GM23338 (cell line): ENCODE measurements around the gene SYP. TPM values are rescaled to one million over a fixed set of nuclear protein-coding genes. Genes with fewer than 3 reads are reported as not detected.

Experiments
- ATAC-seq: fragments of 200-7000 bp; cut with Tn5 transposase; 3 replicates; pipeline ENCODE4 v1.9.1; 2020
- DNase-seq: peaks from one replicate; pipeline ENCODE4 v3.0.0-alpha.2; 2015; ENCODE audit warnings: low spot score
- H2AFZ ChIP-seq: fragments of 200-600 bp; sonication (generic); 2 replicates; pipeline ENCODE4 v1.8.0; 2016; ENCODE audit warnings: antibody characterized with exemption, mild to moderate bottlenecking, moderate library complexity
- H3F3A ChIP-seq: fragments of 200-600 bp; sonication (generic); replicated peaks from 2 replicates; pipeline ENCODE4 v1.8.0; 2017; ENCODE audit warnings: antibody characterized with exemption, mixed run types, low read depth
- H3K27ac ChIP-seq: fragments of 200-600 bp; sonication (generic); 2 replicates; pipeline ENCODE4 v1.6.1; 2016; ENCODE audit warnings: low read depth
- H3K27me3 ChIP-seq: fragments of 200-600 bp; sonication (generic); 2 replicates; pipeline ENCODE4 v1.8.0; 2016; ENCODE audit warnings: mild to moderate bottlenecking, mixed run types, moderate library complexity; ENCODE audit not compliant: insufficient read depth
- H3K36me3 ChIP-seq: fragments of 200-600 bp; sonication (generic); 2 replicates; pipeline ENCODE4 v1.8.0; 2016; ENCODE audit warnings: mild to moderate bottlenecking; ENCODE audit not compliant: insufficient read depth
- H3K4me1 ChIP-seq: fragments of 200-600 bp; sonication (generic); 2 replicates; pipeline ENCODE4 v1.8.0; 2016; ENCODE audit warnings: mild to moderate bottlenecking, moderate library complexity; ENCODE audit not compliant: insufficient read depth
- H3K4me2 ChIP-seq: fragments of 200-600 bp; sonication (generic); 2 replicates; pipeline ENCODE4 v1.7.1; 2017; ENCODE audit warnings: mixed run types
- H3K4me3 ChIP-seq: fragments of 200-600 bp; sonication (generic); 2 replicates; pipeline ENCODE4 v1.6.1; 2016; ENCODE audit warnings: mixed run types
- H3K79me2 ChIP-seq: fragments of 200-600 bp; sonication (generic); replicated peaks from 2 replicates; pipeline ENCODE4 v1.8.0; 2017; ENCODE audit warnings: mild to moderate bottlenecking; ENCODE audit not compliant: insufficient read depth
- H3K9me2 ChIP-seq: fragments of 200-600 bp; sonication (generic); 2 replicates; pipeline ENCODE4 v1.8.0; 2017; ENCODE audit not compliant: insufficient read depth
- H4K20me1 ChIP-seq: fragments of 200-600 bp; sonication (generic); replicated peaks from 2 replicates; pipeline ENCODE4 v1.8.0; 2017; ENCODE audit warnings: mild to moderate bottlenecking; ENCODE audit not compliant: insufficient read depth
- H3K27ac Mint-ChIP-seq: 2 replicates; pipeline ENCODE4 v1.8.0; 2020; ENCODE audit warnings: inconsistent platforms, mild to moderate bottlenecking, moderate library complexity, mixed read lengths
- H3K27me3 Mint-ChIP-seq: 3 replicates; pipeline ENCODE4 v1.8.0; 2022; ENCODE audit warnings: low read depth, mild to moderate bottlenecking, moderate library complexity, mixed read lengths, inconsistent platforms; ENCODE audit not compliant: insufficient read depth, poor library complexity
- H3K36me3 Mint-ChIP-seq: 3 replicates; pipeline ENCODE4 v1.8.0; 2021; ENCODE audit warnings: low read depth, mild to moderate bottlenecking, inconsistent platforms, moderate library complexity, mixed read lengths
- H3K4me1 Mint-ChIP-seq: 3 replicates; pipeline ENCODE4 v1.8.0; 2020; ENCODE audit warnings: mild to moderate bottlenecking, inconsistent platforms, mixed read lengths
- H3K4me3 Mint-ChIP-seq: 3 replicates; pipeline ENCODE4 v1.8.0; 2021; ENCODE audit warnings: moderate library complexity, mild to moderate bottlenecking, inconsistent platforms, mixed read lengths
- H3K9me3 Mint-ChIP-seq: 3 replicates; pipeline ENCODE4 v1.8.0; 2020; ENCODE audit warnings: moderate library complexity, mild to moderate bottlenecking, inconsistent platforms, mixed read lengths
- CREB1 ChIP-seq: fragments of 250-450 bp; sonication (Bioruptor Pico); IDR thresholded peaks from 2 replicates; pipeline ENCODE4 v1.5.0; 2020; ENCODE audit warnings: low read depth, mild to moderate bottlenecking, moderate library complexity
- CTCF ChIP-seq, 2 experiments: fragments of 200-600 bp in 1 of 2; sonication (generic) in 1 of 2; conservative IDR thresholded peaks; 2 replicates each; pipeline versions ENCODE4 v1.5.1 to v1.6.1; 2016 to 2017; ENCODE audit warnings: antibody characterized with exemption in 2 of 2, low read depth in 2 of 2, mild to moderate bottlenecking in 2 of 2, moderate library complexity in 1 of 2
- ETS1 ChIP-seq: IDR thresholded peaks from 2 replicates; pipeline ENCODE4 v1.6.1; 2016; ENCODE audit warnings: antibody characterized with exemption
- EZH2 ChIP-seq: fragments of 200-600 bp; sonication (generic); IDR thresholded peaks from one replicate; pipeline ENCODE4 v1.8.0; 2017; ENCODE audit warnings: antibody characterized with exemption, mild to moderate bottlenecking, low read depth; ENCODE audit not compliant: unreplicated experiment
- EZH2phosphoT487 ChIP-seq: fragments of 200-600 bp; sonication (generic); IDR thresholded peaks from one replicate; pipeline ENCODE4 v1.8.1; 2018; ENCODE audit warnings: antibody characterized with exemption; ENCODE audit not compliant: unreplicated experiment
- JUNB ChIP-seq: IDR thresholded peaks from one replicate; pipeline ENCODE4 v1.6.1; 2016; ENCODE audit warnings: antibody characterized with exemption; ENCODE audit not compliant: unreplicated experiment
- NANOG ChIP-seq: IDR thresholded peaks from 2 replicates; pipeline ENCODE4 v1.6.1; 2016; ENCODE audit warnings: antibody characterized with exemption, borderline replicate concordance
- POLR2AphosphoS5 ChIP-seq: IDR thresholded peaks from 2 replicates; pipeline ENCODE4 v1.6.1; 2016; ENCODE audit warnings: antibody characterized with exemption, low read depth
- REST ChIP-seq: IDR thresholded peaks from one replicate; pipeline ENCODE4 v1.6.1; 2018; ENCODE audit warnings: antibody characterized with exemption; ENCODE audit not compliant: unreplicated experiment
- STAT1 ChIP-seq: IDR thresholded peaks from one replicate; pipeline ENCODE4 v1.6.1; 2016; ENCODE audit warnings: antibody characterized with exemption; ENCODE audit not compliant: unreplicated experiment
- ZNF114 ChIP-seq: fragments of 250-450 bp; sonication (Bioruptor Pico); IDR thresholded peaks from 2 replicates; pipeline ENCODE4 v1.5.0; 2020; ENCODE audit warnings: mild to moderate bottlenecking, moderate library complexity
- ZNF462 ChIP-seq: fragments of 250-450 bp; sonication (Bioruptor Pico); IDR thresholded peaks from 2 replicates; pipeline ENCODE4 v1.5.0; 2020; ENCODE audit warnings: mild to moderate bottlenecking, moderate library complexity
- polyA plus RNA-seq: library from polyadenylated mRNA; unstranded; fragments of >200 nt; fragmentation: Nextera tagmentation; extraction: Ambion mirVana; gene quantifications from 2 replicates; pipeline ENCODE4 v1.2.1, GENCODE V29; 2016
- total RNA-seq: library from RNA; depleted of rRNA; stranded (reverse); fragments of >200 nt; shearing (Covaris generic); gene quantifications from 2 replicates; pipeline ENCODE4 v1.2.3, GENCODE V29; 2014

Gene SYP
- total and polyA plus RNA-seq, 2 experiments from 2014 or later = 3.7 to 9.1 TPM

- Histone ChIP-seq H3F3A (no peaks in the 10 kb centered on the region), H3K4me3 (peak overlapping the region; percentile 56), H4K20me1 (no peaks in the 10 kb centered on the region), H3K36me3 (no peaks in the 10 kb centered on the region), H3K9me2 (no peaks in the 10 kb centered on the region), H3K27me3 (no peaks in the 10 kb centered on the region), H2AFZ (no peak overlapping the region), H3K4me1 (no peaks in the 10 kb centered on the region; the same call in 1 of the 2 replicates), H3K27ac (peak overlapping the region; percentile 57; the same call in 1 of the 2 replicates), H3K4me2 (peak overlapping the region; percentile 72; the same call in 1 of the 2 replicates), H3K79me2 (no peaks in the 10 kb centered on the region)
- peaks cover 10% of the 10 kb centered on the region for H3K27me3 Mint-ChIP-seq
- H3K27ac Mint-ChIP-seq = peak overlapping the region; percentile 96
- no peaks in the 10 kb centered on the region; the same call in 2 of the 3 replicates for H3K36me3 Mint-ChIP-seq
- peak; percentile 96 for DNase-seq
- peak; percentile 86 for ATAC-seq
- H3K4me3 Mint-ChIP-seq = peak overlapping the region; percentile 88
- peaks cover 23% of the 10 kb centered on the region for H3K4me1 Mint-ChIP-seq
- TF ChIP-seq CREB1 (CRISPR knock-in tag) (peak; percentile 84), STAT1 (no peak), CTCF (conservative IDR thresholded peaks at IDR 0.05; ENCODE audit: low read depth in 2 of 2) (no peak), POLR2AphosphoS5 (peak; percentile 87), ETS1 (no peak), REST (no peak), NANOG (no peak), ZNF114 (no peak), EZH2 (no peak), ZNF462 (no peak), JUNB (no peak), EZH2phosphoT487 (no peak)
- no peaks in the 10 kb centered on the region for H3K9me3 Mint-ChIP-seq
Observed at GRCh38 chrX:49190821-49191573, 9.0 kb downstream of the SYP start.
